ENCODE results near the gene PRKCE.

DNA sequence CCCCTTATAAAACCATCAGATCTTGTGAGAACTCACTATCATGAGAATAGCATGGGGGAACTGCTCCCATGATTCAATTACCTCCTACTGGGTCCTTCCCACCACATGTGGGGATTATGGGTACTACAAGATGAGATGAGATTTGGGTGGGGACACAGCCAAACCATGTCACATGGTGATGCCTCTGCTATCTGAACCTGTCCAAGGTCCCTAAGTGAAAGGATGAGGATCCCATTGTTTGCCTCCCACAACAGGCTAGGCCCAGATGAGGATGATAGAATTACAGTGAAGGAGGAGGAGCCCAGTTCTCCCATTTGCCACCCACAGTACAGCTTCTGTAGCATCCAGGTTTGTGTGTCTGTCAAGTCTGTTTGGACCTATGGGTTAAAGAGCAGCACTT lies 65.4 kb downstream of the PRKCE start:
- TF ChIP-seq, protein P1, sequence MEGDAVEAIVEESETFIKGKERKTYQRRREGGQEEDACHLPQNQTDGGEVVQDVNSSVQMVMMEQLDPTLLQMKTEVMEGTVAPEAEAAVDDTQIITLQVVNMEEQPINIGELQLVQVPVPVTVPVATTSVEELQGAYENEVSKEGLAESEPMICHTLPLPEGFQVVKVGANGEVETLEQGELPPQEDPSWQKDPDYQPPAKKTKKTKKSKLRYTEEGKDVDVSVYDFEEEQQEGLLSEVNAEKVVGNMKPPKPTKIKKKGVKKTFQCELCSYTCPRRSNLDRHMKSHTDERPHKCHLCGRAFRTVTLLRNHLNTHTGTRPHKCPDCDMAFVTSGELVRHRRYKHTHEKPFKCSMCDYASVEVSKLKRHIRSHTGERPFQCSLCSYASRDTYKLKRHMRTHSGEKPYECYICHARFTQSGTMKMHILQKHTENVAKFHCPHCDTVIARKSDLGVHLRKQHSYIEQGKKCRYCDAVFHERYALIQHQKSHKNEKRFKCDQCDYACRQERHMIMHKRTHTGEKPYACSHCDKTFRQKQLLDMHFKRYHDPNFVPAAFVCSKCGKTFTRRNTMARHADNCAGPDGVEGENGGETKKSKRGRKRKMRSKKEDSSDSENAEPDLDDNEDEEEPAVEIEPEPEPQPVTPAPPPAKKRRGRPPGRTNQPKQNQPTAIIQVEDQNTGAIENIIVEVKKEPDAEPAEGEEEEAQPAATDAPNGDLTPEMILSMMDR (IDR thresholded peaks at IDR 0.05), result no peak
- TF ChIP-seq POLR2A (IDR thresholded peaks at IDR 0.05), result no peak
